ENCODE data around the gene CREB3L2. TPM values are rescaled to one million over a fixed set of nuclear protein-coding genes. Genes with fewer than 3 reads are reported as not detected.

CREB3L2 gene
- total RNA-seq, 4 donors from 2014 or later, result 2.8 to 12.0 (median 5.4) TPM

- DNase-seq (no peak), ATAC-seq (no peak)
- TF ChIP-seq CTCF (IDR thresholded peaks at IDR 0.05 in 4 of 5, conservative IDR thresholded peaks at IDR 0.05 in 1 of 5), result no peak
- TF ChIP-seq POLR2A (IDR thresholded peaks at IDR 0.05), result no peak
- Histone ChIP-seq H3K4me1 (peaks cover 5 to 6% of the 10 kb centered on the region in 2 donors), H3K27ac (no peak overlapping the region), H3K4me3 (no peak overlapping the region), H3K9me3 (no peaks in the 10 kb centered on the region), H3K36me3 (no peaks in the 10 kb centered on the region), H3K27me3 (peaks cover 31 to 35% (median 32%) of the 10 kb centered on the region in 3 donors)
- in situ Hi-C loops (cut with MboI; ENCODE audit: low sequenced_read_pairs in 4 of 4) (no loop called here), intact Hi-C loops (cut with DNase I; ENCODE audit: low total_unique reads) (no loop called here)
These were observed 157.0 kb downstream of the CREB3L2 start for GRCh38 chr7:137844677-137845425.

- intact Hi-C loops (cut with DNase I; ENCODE audit: low total_unique reads), result no loop called here
- DNase-seq, result no peak
- no peaks in the 10 kb centered on the region for H3K4me1 ChIP-seq
- ATAC-seq, result no peak
- TF ChIP-seq CTCF (IDR thresholded peaks at IDR 0.05 in 4 of 5, conservative IDR thresholded peaks at IDR 0.05 in 1 of 5) (no peak), POLR2A (IDR thresholded peaks at IDR 0.05) (no peak)
- H3K36me3 ChIP-seq, result no peaks in the 10 kb centered on the region
- in situ Hi-C loops (cut with MboI; ENCODE audit: low sequenced_read_pairs in 4 of 4), result no loop called here
- peaks cover 4 to 10% (median 6%) of the 10 kb centered on the region in 3 donors for H3K27me3 ChIP-seq
- no peak overlapping the region for H3K27ac ChIP-seq
- H3K9me3 ChIP-seq, result no peaks in the 10 kb centered on the region
- no peak overlapping the region for H3K4me3 ChIP-seq
These were observed 161.7 kb downstream of the CREB3L2 start for GRCh38 chr7:137839903-137840779.

GRCh38 chr7:137838706-137839315 lies 163.1 kb downstream of the CREB3L2 start:
- intact Hi-C loops (cut with DNase I; ENCODE audit: low total_unique reads) (no loop called here), in situ Hi-C loops (cut with MboI; ENCODE audit: low sequenced_read_pairs in 4 of 4) (no loop called here)
- Histone ChIP-seq H3K9me3 (no peaks in the 10 kb centered on the region), H3K4me3 (no peak overlapping the region), H3K4me1 (no peaks in the 10 kb centered on the region), H3K36me3 (no peaks in the 10 kb centered on the region), H3K27me3 (no peaks in the 10 kb centered on the region), H3K27ac (no peak overlapping the region)
- DNase-seq (no peak), ATAC-seq (no peak)
- TF ChIP-seq POLR2A (IDR thresholded peaks at IDR 0.05) (no peak), CTCF (IDR thresholded peaks at IDR 0.05 in 4 of 5, conservative IDR thresholded peaks at IDR 0.05 in 1 of 5) (no peak)

GRCh38 chr7:137836541-137836940 lies 165.3 kb downstream of the CREB3L2 start:
- intact Hi-C loops (cut with DNase I; ENCODE audit: low total_unique reads) (no loop called here), in situ Hi-C loops (cut with MboI; ENCODE audit: low sequenced_read_pairs in 4 of 4) (no loop called here)
- H3K27ac ChIP-seq, result no peak overlapping the region
- no peaks in the 10 kb centered on the region for H3K4me1 ChIP-seq
- H3K36me3 ChIP-seq, result no peaks in the 10 kb centered on the region
- TF ChIP-seq CTCF (IDR thresholded peaks at IDR 0.05 in 4 of 5, conservative IDR thresholded peaks at IDR 0.05 in 1 of 5) (no peak), POLR2A (IDR thresholded peaks at IDR 0.05) (no peak)
- peaks cover 0 to 11% (median 0%) of the 10 kb centered on the region in 3 donors for H3K9me3 ChIP-seq
- no peak for DNase-seq
- no peaks in the 10 kb centered on the region for H3K27me3 ChIP-seq
- no peak overlapping the region for H3K4me3 ChIP-seq
- no peak for ATAC-seq
